ENCODE measurements around the gene KCNQ1.

Gene KCNQ1

GRCh38 chr11:2467695-2468055, 22.9 kb downstream of the KCNQ1 start (continued):
- no peak for TF ChIP-seq SNAI2 (CRISPR knock-in tag; IDR thresholded peaks at IDR 0.05)
- TF ChIP-seq, protein P1, sequence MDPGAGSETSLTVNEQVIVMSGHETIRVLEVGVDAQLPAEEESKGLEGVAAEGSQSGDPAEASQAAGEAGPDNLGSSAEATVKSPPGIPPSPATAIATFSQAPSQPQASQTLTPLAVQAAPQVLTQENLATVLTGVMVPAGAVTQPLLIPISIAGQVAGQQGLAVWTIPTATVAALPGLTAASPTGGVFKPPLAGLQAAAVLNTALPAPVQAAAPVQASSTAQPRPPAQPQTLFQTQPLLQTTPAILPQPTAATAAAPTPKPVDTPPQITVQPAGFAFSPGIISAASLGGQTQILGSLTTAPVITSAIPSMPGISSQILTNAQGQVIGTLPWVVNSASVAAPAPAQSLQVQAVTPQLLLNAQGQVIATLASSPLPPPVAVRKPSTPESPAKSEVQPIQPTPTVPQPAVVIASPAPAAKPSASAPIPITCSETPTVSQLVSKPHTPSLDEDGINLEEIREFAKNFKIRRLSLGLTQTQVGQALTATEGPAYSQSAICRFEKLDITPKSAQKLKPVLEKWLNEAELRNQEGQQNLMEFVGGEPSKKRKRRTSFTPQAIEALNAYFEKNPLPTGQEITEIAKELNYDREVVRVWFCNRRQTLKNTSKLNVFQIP (CRISPR knock-in tag; IDR thresholded peaks at IDR 0.05; ENCODE audit: borderline replicate concordance, low read depth): no peak

- no peak for ATAC-seq
- TF ChIP-seq, protein P2, sequence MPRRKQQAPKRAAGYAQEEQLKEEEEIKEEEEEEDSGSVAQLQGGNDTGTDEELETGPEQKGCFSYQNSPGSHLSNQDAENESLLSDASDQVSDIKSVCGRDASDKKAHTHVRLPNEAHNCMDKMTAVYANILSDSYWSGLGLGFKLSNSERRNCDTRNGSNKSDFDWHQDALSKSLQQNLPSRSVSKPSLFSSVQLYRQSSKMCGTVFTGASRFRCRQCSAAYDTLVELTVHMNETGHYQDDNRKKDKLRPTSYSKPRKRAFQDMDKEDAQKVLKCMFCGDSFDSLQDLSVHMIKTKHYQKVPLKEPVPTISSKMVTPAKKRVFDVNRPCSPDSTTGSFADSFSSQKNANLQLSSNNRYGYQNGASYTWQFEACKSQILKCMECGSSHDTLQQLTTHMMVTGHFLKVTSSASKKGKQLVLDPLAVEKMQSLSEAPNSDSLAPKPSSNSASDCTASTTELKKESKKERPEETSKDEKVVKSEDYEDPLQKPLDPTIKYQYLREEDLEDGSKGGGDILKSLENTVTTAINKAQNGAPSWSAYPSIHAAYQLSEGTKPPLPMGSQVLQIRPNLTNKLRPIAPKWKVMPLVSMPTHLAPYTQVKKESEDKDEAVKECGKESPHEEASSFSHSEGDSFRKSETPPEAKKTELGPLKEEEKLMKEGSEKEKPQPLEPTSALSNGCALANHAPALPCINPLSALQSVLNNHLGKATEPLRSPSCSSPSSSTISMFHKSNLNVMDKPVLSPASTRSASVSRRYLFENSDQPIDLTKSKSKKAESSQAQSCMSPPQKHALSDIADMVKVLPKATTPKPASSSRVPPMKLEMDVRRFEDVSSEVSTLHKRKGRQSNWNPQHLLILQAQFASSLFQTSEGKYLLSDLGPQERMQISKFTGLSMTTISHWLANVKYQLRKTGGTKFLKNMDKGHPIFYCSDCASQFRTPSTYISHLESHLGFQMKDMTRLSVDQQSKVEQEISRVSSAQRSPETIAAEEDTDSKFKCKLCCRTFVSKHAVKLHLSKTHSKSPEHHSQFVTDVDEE (CRISPR knock-in tag; IDR thresholded peaks at IDR 0.05): no peak
- TF ChIP-seq ZFP3 (CRISPR knock-in tag; IDR thresholded peaks at IDR 0.05): no peak
- TF ChIP-seq CSDC2 (CRISPR knock-in tag; IDR thresholded peaks at IDR 0.05): no peak
- TF ChIP-seq BACH2 (CRISPR knock-in tag; IDR thresholded peaks at IDR 0.05; ENCODE audit: borderline replicate concordance): no peak
- TF ChIP-seq, protein P3, sequence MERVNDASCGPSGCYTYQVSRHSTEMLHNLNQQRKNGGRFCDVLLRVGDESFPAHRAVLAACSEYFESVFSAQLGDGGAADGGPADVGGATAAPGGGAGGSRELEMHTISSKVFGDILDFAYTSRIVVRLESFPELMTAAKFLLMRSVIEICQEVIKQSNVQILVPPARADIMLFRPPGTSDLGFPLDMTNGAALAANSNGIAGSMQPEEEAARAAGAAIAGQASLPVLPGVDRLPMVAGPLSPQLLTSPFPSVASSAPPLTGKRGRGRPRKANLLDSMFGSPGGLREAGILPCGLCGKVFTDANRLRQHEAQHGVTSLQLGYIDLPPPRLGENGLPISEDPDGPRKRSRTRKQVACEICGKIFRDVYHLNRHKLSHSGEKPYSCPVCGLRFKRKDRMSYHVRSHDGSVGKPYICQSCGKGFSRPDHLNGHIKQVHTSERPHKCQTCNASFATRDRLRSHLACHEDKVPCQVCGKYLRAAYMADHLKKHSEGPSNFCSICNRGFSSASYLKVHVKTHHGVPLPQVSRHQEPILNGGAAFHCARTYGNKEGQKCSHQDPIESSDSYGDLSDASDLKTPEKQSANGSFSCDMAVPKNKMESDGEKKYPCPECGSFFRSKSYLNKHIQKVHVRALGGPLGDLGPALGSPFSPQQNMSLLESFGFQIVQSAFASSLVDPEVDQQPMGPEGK (CRISPR knock-in tag; IDR thresholded peaks at IDR 0.05; ENCODE audit: borderline replicate concordance): no peak
- no peak for TF ChIP-seq OSR1 (CRISPR knock-in tag; IDR thresholded peaks at IDR 0.05)
- TF ChIP-seq ARNTL (CRISPR knock-in tag; IDR thresholded peaks at IDR 0.05; ENCODE audit: borderline replicate concordance, low read depth): no peak
- no peak for TF ChIP-seq CREB5 (CRISPR knock-in tag; IDR thresholded peaks at IDR 0.05; ENCODE audit: low read depth)
- no peak for TF ChIP-seq ZC3H10 (CRISPR knock-in tag; IDR thresholded peaks at IDR 0.05)
- TF ChIP-seq ZNF70 (CRISPR knock-in tag; IDR thresholded peaks at IDR 0.05): no peak
- TF ChIP-seq ZNF8 (CRISPR knock-in tag; IDR thresholded peaks at IDR 0.05): no peak
- TF ChIP-seq ZFP30 (CRISPR knock-in tag; IDR thresholded peaks at IDR 0.05): no peak
- no peak for TF ChIP-seq ZNF565 (CRISPR knock-in tag; conservative IDR thresholded peaks at IDR 0.05; ENCODE audit: low read depth)
Measured at GRCh38 chr11:2468363-2469235, 23.8 kb downstream of the KCNQ1 start.

- TF ChIP-seq, protein P2 (CRISPR knock-in tag; IDR thresholded peaks at IDR 0.05): no peak
- no peak for TF ChIP-seq ZNF8 (CRISPR knock-in tag; IDR thresholded peaks at IDR 0.05)
- TF ChIP-seq BACH2 (CRISPR knock-in tag; IDR thresholded peaks at IDR 0.05; ENCODE audit: borderline replicate concordance): no peak
- TF ChIP-seq, protein P4, sequence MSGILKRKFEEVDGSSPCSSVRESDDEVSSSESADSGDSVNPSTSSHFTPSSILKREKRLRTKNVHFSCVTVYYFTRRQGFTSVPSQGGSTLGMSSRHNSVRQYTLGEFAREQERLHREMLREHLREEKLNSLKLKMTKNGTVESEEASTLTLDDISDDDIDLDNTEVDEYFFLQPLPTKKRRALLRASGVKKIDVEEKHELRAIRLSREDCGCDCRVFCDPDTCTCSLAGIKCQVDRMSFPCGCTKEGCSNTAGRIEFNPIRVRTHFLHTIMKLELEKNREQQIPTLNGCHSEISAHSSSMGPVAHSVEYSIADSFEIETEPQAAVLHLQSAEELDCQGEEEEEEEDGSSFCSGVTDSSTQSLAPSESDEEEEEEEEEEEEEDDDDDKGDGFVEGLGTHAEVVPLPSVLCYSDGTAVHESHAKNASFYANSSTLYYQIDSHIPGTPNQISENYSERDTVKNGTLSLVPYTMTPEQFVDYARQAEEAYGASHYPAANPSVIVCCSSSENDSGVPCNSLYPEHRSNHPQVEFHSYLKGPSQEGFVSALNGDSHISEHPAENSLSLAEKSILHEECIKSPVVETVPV (CRISPR knock-in tag; IDR thresholded peaks at IDR 0.05): no peak
- TF ChIP-seq ZNF70 (CRISPR knock-in tag; IDR thresholded peaks at IDR 0.05): no peak
- no peak for TF ChIP-seq ARNTL (CRISPR knock-in tag; IDR thresholded peaks at IDR 0.05; ENCODE audit: borderline replicate concordance, low read depth)
- TF ChIP-seq TOX (CRISPR knock-in tag; IDR thresholded peaks at IDR 0.05; ENCODE audit: borderline replicate concordance): no peak
- TF ChIP-seq PPARA (CRISPR knock-in tag; IDR thresholded peaks at IDR 0.05; ENCODE audit: borderline replicate concordance): no peak
- ATAC-seq: no peak
Measured at GRCh38 chr11:2470495-2470894, 25.7 kb downstream of the KCNQ1 start.

Measured in SK-N-SH treated with all-trans-retinoic acid at 6 μM for 48 hours (cell line).